Astrocyte (in vitro differentiated cells and primary cell): ENCODE data around the gene TXNDC12. TPM values are rescaled to one million over a fixed set of nuclear protein-coding genes. Genes with fewer than 3 reads are reported as not detected.

Source experiments
- DNase-seq: peaks from one replicate; pipeline ENCODE4 v3.0.0-alpha.2; 2010; ENCODE audit warnings: low read depth
- FAIRE-seq: peaks from 2 replicates; lab custom pipeline; 2011; peaks lifted over from hg19 to GRCh38; lab: Jason Lieb, UNC
- H2AFZ ChIP-seq: 2 replicates; pipeline ENCODE4 v1.6.0; 2012; ENCODE audit warnings: low read depth, low read length, inconsistent platforms
- H3K27ac ChIP-seq: 2 replicates; pipeline ENCODE4 v1.5.1; 2011; ENCODE audit warnings: low read depth, low read length, inconsistent platforms
- H3K27me3 ChIP-seq: 2 replicates; pipeline ENCODE4 v1.6.0; 2011; ENCODE audit warnings: low read length, inconsistent platforms; ENCODE audit not compliant: insufficient read depth
- H3K36me3 ChIP-seq: 2 replicates; pipeline ENCODE4 v1.5.1; 2011; ENCODE audit warnings: low read length, inconsistent platforms; ENCODE audit not compliant: insufficient read depth
- H3K4me1 ChIP-seq: 2 replicates; pipeline ENCODE4 v1.5.1; 2011; ENCODE audit warnings: low read length, inconsistent platforms; ENCODE audit not compliant: insufficient read depth
- H3K4me2 ChIP-seq: 2 replicates; pipeline ENCODE4 v1.6.0; 2012; ENCODE audit warnings: low read length, inconsistent platforms
- H3K4me3 ChIP-seq: 2 replicates; pipeline ENCODE4 v1.5.1; 2011; ENCODE audit warnings: low read depth, mild to moderate bottlenecking, low read length, inconsistent platforms; ENCODE audit not compliant: insufficient read depth
- H3K79me2 ChIP-seq: 2 replicates; pipeline ENCODE4 v1.6.0; 2012; ENCODE audit warnings: mild to moderate bottlenecking, low read length, inconsistent platforms; ENCODE audit not compliant: insufficient read depth
- H3K9ac ChIP-seq: 2 replicates; pipeline ENCODE4 v1.6.0; 2012; ENCODE audit warnings: mild to moderate bottlenecking, low read length, inconsistent platforms
- H3K9me3 ChIP-seq: 2 replicates; pipeline ENCODE4 v1.5.1; 2012; ENCODE audit warnings: low read depth, mild to moderate bottlenecking, low read length, inconsistent platforms; ENCODE audit not compliant: insufficient read depth
- H4K20me1 ChIP-seq: 2 replicates; pipeline ENCODE4 v1.6.0; 2012; ENCODE audit warnings: low read length, inconsistent platforms; ENCODE audit not compliant: insufficient read depth
- H3K27ac Mint-ChIP-seq: one replicate; pipeline ENCODE4 v1.8.0; 2021; ENCODE audit warnings: mild to moderate bottlenecking, mixed read lengths; ENCODE audit not compliant: unreplicated experiment
- H3K27me3 Mint-ChIP-seq: one replicate; pipeline ENCODE4 v1.8.0; 2021; ENCODE audit warnings: low read depth, mixed read lengths; ENCODE audit not compliant: unreplicated experiment
- H3K36me3 Mint-ChIP-seq: one replicate; pipeline ENCODE4 v1.8.0; 2021; ENCODE audit warnings: low read depth, mixed read lengths; ENCODE audit not compliant: unreplicated experiment
- H3K4me1 Mint-ChIP-seq: one replicate; pipeline ENCODE4 v1.8.0; 2021; ENCODE audit warnings: low read depth, mixed read lengths; ENCODE audit not compliant: unreplicated experiment
- H3K4me3 Mint-ChIP-seq: one replicate; pipeline ENCODE4 v1.8.0; 2021; ENCODE audit warnings: mild to moderate bottlenecking, moderate library complexity, mixed read lengths; ENCODE audit not compliant: unreplicated experiment
- H3K9me3 Mint-ChIP-seq: one replicate; pipeline ENCODE4 v1.8.0; 2021; ENCODE audit warnings: mild to moderate bottlenecking, mixed read lengths; ENCODE audit not compliant: unreplicated experiment
- CTCF ChIP-seq: IDR thresholded peaks from 2 replicates; pipeline ENCODE4 v1.5.1; 2011; ENCODE audit warnings: low read depth, mild to moderate bottlenecking, inconsistent platforms, low read length, moderate library complexity; ENCODE audit not compliant: insufficient read depth
- EZH2 ChIP-seq: IDR thresholded peaks from 2 replicates; pipeline ENCODE4 v1.6.1; 2012; ENCODE audit warnings: mild to moderate bottlenecking, low read length, inconsistent platforms; ENCODE audit not compliant: insufficient read depth
- total RNA-seq: library from RNA; stranded (reverse); gene quantifications from 2 replicates; pipeline ENCODE4 v1.2.1, GENCODE V29; 2021

The TXNDC12 gene
- total RNA-seq, 1 donor from 2014 or later: 66.8 TPM

- FAIRE-seq: no peak
Observed at GRCh38 chr1:52003877-52004276, 51.1 kb downstream of the TXNDC12 start.

GRCh38 chr1:52002038-52002917 lies 52.7 kb downstream of the TXNDC12 start:
- Histone ChIP-seq H3K9ac (no peak overlapping the region), H4K20me1 (no peaks in the 10 kb centered on the region), H3K27ac (no peak overlapping the region), H3K4me3 (no peak overlapping the region), H3K9me3 (no peaks in the 10 kb centered on the region), H2AFZ (no peak overlapping the region), H3K36me3 (no peaks in the 10 kb centered on the region), H3K79me2 (no peaks in the 10 kb centered on the region), H3K4me1 (peaks cover 11% of the 10 kb centered on the region), H3K27me3 (no peaks in the 10 kb centered on the region), H3K4me2 (no peak overlapping the region)
- peak; percentile 45 for FAIRE-seq
- H3K36me3 Mint-ChIP-seq: no peaks in the 10 kb centered on the region
- peaks cover 5% of the 10 kb centered on the region for H3K27me3 Mint-ChIP-seq
- H3K4me3 Mint-ChIP-seq: no peak overlapping the region
- peaks cover 18% of the 10 kb centered on the region for H3K4me1 Mint-ChIP-seq
- DNase-seq: peak; percentile 74
- peak; percentile 98 for TF ChIP-seq CTCF
- no peak for TF ChIP-seq EZH2
- no peaks in the 10 kb centered on the region for H3K9me3 Mint-ChIP-seq
- peak overlapping the region; percentile 21 for H3K27ac Mint-ChIP-seq

More at GRCh38 chr1:52003877-52004276, 51.1 kb downstream of the TXNDC12 start:
- TF ChIP-seq EZH2: no peak
- no peak for TF ChIP-seq CTCF
- Histone ChIP-seq H3K27me3 (no peaks in the 10 kb centered on the region), H3K27ac (no peak overlapping the region), H2AFZ (no peak overlapping the region), H3K4me1 (peaks cover 16% of the 10 kb centered on the region), H3K36me3 (no peaks in the 10 kb centered on the region), H3K4me3 (no peak overlapping the region), H4K20me1 (no peaks in the 10 kb centered on the region), H3K9me3 (no peaks in the 10 kb centered on the region), H3K79me2 (no peaks in the 10 kb centered on the region), H3K4me2 (no peak overlapping the region), H3K9ac (no peak overlapping the region)
- Mint-ChIP-seq H3K36me3 (no peaks in the 10 kb centered on the region), H3K27me3 (no peaks in the 10 kb centered on the region), H3K9me3 (no peaks in the 10 kb centered on the region), H3K4me3 (no peak overlapping the region), H3K4me1 (peaks cover 22% of the 10 kb centered on the region), H3K27ac (no peak overlapping the region)
- no peak for DNase-seq

- no peaks in the 10 kb centered on the region for H3K4me1 ChIP-seq
- H3K27me3 ChIP-seq: no peaks in the 10 kb centered on the region
- no peak for TF ChIP-seq EZH2
- Mint-ChIP-seq H3K4me1 (peaks cover 3% of the 10 kb centered on the region), H3K4me3 (no peak overlapping the region), H3K27ac (no peak overlapping the region), H3K27me3 (peaks cover 6% of the 10 kb centered on the region), H3K9me3 (no peaks in the 10 kb centered on the region), H3K36me3 (no peaks in the 10 kb centered on the region)
- H3K36me3 ChIP-seq: no peaks in the 10 kb centered on the region
- DNase-seq: no peak
- no peak for FAIRE-seq
- H3K4me2 ChIP-seq: no peak overlapping the region
- H3K9me3 ChIP-seq: no peaks in the 10 kb centered on the region
- H3K9ac ChIP-seq: no peak overlapping the region
- no peaks in the 10 kb centered on the region for H3K79me2 ChIP-seq
- H3K4me3 ChIP-seq: no peak overlapping the region
- H3K27ac ChIP-seq: no peak overlapping the region
- H4K20me1 ChIP-seq: no peaks in the 10 kb centered on the region
- H2AFZ ChIP-seq: no peak overlapping the region
Observed at GRCh38 chr1:51998701-51999100, 56.3 kb downstream of the TXNDC12 start.
